Measurements from ENCODE around the gene PIK3CB.

DNA sequence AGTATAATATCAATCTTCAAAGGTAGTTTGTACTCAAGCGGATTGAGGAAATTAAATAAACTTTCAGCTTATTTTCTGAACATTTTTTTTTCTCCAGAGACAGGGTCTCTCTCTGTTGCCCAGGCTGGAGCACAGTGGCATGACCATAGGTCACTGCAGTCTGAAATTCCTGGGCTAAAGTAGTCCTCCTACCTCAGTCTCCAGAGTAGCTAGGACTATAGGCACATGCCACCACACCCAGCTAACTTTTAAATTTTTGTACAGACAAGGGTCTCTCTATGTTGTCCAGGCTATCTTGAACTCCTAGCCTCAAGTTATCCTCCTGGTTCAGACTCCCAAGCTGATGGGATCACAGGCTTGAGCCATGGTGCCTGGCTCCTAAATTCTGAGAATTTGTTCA, 129.1 kb downstream of the PIK3CB start:
- TF ChIP-seq CTCF (IDR thresholded peaks at IDR 0.05; ENCODE audit: low read depth, low read length, missing input control) (no peak), TAF1 (conservative IDR thresholded peaks at IDR 0.05) (no peak), EGR1 (IDR thresholded peaks at IDR 0.05; ENCODE audit: low read depth in 2 of 2) (no peak), JUND (IDR thresholded peaks at IDR 0.05) (no peak), RAD21 (IDR thresholded peaks at IDR 0.05) (no peak)

Measured in liver (tissue), 3 donors.